ENCODE results near the gene VMAC. TPM values are rescaled to one million over a fixed set of nuclear protein-coding genes. Genes with fewer than 3 reads are reported as not detected.

VMAC gene
- total and polyA plus RNA-seq, 2 of the 13 experiments (the other 11 are each of a cell fraction or from before 2014, with no cell fraction given): 2.4 TPM

- TF ChIP-seq SKIL (CRISPR knock-in tag; IDR thresholded peaks at IDR 0.05; ENCODE audit: borderline replicate concordance) (peak; percentile 82; the same call in 1 of the 2 replicates), ZNF564 (CRISPR knock-in tag; IDR thresholded peaks at IDR 0.05) (no peak), RNF219 (CRISPR knock-in tag; IDR thresholded peaks at IDR 0.05) (peak; percentile 92; the same call in 1 of the 2 replicates), RAD21 (CRISPR knock-in tag; IDR thresholded peaks at IDR 0.05) (no peak; the same call in 1 of the 2 replicates), SRSF9 (IDR thresholded peaks at IDR 0.05; ENCODE audit: borderline replicate concordance, insufficient read depth, low read depth, low read length, poor library complexity, severe bottlenecking) (no peak), MAZ (IDR thresholded peaks at IDR 0.05; ENCODE audit: borderline replicate concordance, low read depth, low read length) (peak; percentile 60; the same call in 1 of the 2 replicates), MAZ (CRISPR knock-in tag; IDR thresholded peaks at IDR 0.05; ENCODE audit: low read depth) (no peak; the same call in 1 of the 2 replicates), DBP (CRISPR knock-in tag; IDR thresholded peaks at IDR 0.05; ENCODE audit: not compliant biosample characterization) (no peak), ARID3A (IDR thresholded peaks at IDR 0.05; ENCODE audit: low read depth, low read length) (no peak; the same call in 1 of the 2 replicates), DR1 (CRISPR knock-in tag; IDR thresholded peaks at IDR 0.05) (no peak), TCF7L2 (IDR thresholded peaks at IDR 0.05; ENCODE audit: low read depth, low read length) (no peak), CBFB (CRISPR knock-in tag; IDR thresholded peaks at IDR 0.05) (no peak), ZBTB2 (CRISPR knock-in tag; IDR thresholded peaks at IDR 0.05; ENCODE audit: low read depth) (no peak), PHF20 (CRISPR knock-in tag; IDR thresholded peaks at IDR 0.05) (no peak), MTF1 (CRISPR knock-in tag; IDR thresholded peaks at IDR 0.05) (no peak), KLF15 (CRISPR knock-in tag; IDR thresholded peaks at IDR 0.05; ENCODE audit: borderline replicate concordance) (0 out of 2 replicates have a peak, but pooled peaks have one; percentile 30), ZNF232 (CRISPR knock-in tag; IDR thresholded peaks at IDR 0.05; ENCODE audit: borderline replicate concordance) (no peak), RAD51 (IDR thresholded peaks at IDR 0.05; ENCODE audit: borderline replicate concordance) (no peak), SRSF1 (optimal IDR thresholded peaks at IDR 0.05; ENCODE audit: low read depth, low read length) (no peak), MYPOP (CRISPR knock-in tag; IDR thresholded peaks at IDR 0.05) (0 out of 2 replicates have a peak, but pooled peaks have one; percentile 46)
Measured at GRCh38 chr19:5880604-5881078, 24.0 kb upstream of the VMAC start (continued).
